ES-I3 (cell line): ENCODE results near the gene APEH.

ENCODE experiments used
- H3K36me3 ChIP-seq: 2 replicates; pipeline ENCODE4 v1.6.1; 2013; ENCODE audit warnings: mild to moderate bottlenecking, low read length, control low read depth, moderate library complexity; ENCODE audit not compliant: insufficient read depth
- H3K4me1 ChIP-seq: 2 replicates; pipeline ENCODE4 v1.6.1; 2013; ENCODE audit warnings: mild to moderate bottlenecking, control low read depth, low read length; ENCODE audit not compliant: insufficient read depth
- H3K9ac ChIP-seq: 2 replicates; pipeline ENCODE4 v1.6.1; 2013; ENCODE audit warnings: low read depth, mild to moderate bottlenecking, low read length, moderate library complexity
- H3K9me3 ChIP-seq: 2 replicates; pipeline ENCODE4 v1.6.1; 2013; ENCODE audit warnings: mild to moderate bottlenecking, low read length, moderate library complexity; ENCODE audit not compliant: control insufficient read depth, insufficient read depth

APEH gene

DNA sequence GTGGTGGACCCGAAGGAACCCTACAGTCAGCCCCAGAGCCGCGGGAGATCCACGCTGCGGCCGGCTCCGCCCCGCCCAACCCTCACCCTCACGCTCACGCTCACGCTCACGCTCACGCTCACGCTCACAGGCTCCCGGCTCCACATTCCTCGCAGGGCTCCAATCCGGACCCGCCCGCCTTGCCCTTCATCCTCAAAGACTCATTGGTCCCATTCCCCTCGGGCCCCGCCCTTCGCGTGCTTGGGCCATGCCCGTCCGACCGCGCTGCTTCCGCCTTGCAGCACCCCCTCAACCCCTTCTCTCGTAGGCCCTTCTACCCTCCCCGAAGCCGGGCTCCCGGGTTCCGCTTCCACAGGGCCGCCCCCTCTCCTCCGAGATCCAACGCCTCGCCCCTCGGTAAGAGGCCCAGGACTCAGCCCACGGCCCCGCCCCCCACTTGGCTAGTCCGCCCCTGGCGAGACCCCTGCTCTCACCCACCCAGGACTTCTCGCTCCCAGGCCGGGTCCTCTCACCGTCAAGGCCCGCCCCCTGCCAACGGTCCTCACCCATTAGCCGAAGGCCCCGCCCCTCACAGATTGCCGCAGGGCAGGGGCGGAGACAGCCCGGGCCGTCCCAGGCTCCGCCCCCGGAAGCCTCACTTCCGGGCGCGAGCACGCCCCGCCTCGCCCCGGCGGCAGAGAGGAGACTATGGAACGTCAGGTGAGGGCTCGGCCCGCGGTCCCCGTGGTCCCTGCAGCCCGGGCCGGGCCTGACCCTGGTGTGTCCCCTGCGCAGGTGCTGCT is at the start of gene APEH:
Gene APEH, plus strand, starts transcription at position 637 of the 782 bp plus-strand sequence. Its CDS starts 51 bp downstream, at position 688.
- peak within 1 kb of the TSS; percentile 94 for H3K9ac ChIP-seq
- H3K4me1 ChIP-seq, result peaks cover 5% of the 10 kb centered on the region
- no peaks in the 10 kb centered on the region for H3K9me3 ChIP-seq
- H3K36me3 ChIP-seq, result peaks cover 27% of the 10 kb centered on the region

GRCh38 chr3:49625071-49625470 is 49.1 kb upstream of the APEH start:
- no peak overlapping the region for H3K9ac ChIP-seq
- H3K4me1 ChIP-seq, result no peaks in the 10 kb centered on the region
- H3K36me3 ChIP-seq, result no peaks in the 10 kb centered on the region
- H3K9me3 ChIP-seq, result no peaks in the 10 kb centered on the region

GRCh38 chr3:49626101-49626581 is 48.0 kb upstream of the APEH start:
- Histone ChIP-seq H3K9ac (no peak overlapping the region), H3K9me3 (no peaks in the 10 kb centered on the region), H3K4me1 (no peaks in the 10 kb centered on the region), H3K36me3 (no peaks in the 10 kb centered on the region)

GRCh38 chr3:49626796-49627195 is 47.4 kb upstream of the APEH start:
- no peaks in the 10 kb centered on the region for H3K36me3 ChIP-seq
- no peaks in the 10 kb centered on the region for H3K9me3 ChIP-seq

DNA sequence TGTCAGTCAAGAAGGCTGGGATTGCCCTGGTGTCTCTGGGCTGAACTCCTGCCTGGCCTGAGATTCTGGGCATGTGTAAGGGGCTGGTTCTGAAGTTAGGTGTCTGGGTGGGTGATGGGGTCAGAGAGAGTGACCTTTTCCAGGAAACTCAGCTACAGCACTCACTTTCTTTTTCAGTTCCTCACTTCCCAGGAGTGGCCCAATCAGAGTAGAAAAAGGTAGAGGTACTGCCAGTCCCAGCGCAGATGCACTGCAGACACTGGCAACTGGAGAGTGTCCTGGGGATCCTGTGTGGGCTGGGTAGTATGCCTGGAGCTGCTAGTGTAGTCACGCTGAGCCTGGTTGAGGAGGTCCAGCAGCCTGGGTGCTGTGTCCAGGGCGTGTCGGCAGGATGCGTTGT is 46.5 kb upstream of the APEH start:
- H3K36me3 ChIP-seq, result no peaks in the 10 kb centered on the region
- H3K9ac ChIP-seq, result no peak overlapping the region
- no peaks in the 10 kb centered on the region for H3K4me1 ChIP-seq
- H3K9me3 ChIP-seq, result no peaks in the 10 kb centered on the region

More at GRCh38 chr3:49626796-49627195, 47.4 kb upstream of the APEH start:
- Histone ChIP-seq H3K4me1 (no peaks in the 10 kb centered on the region), H3K9ac (no peak overlapping the region)

- no peaks in the 10 kb centered on the region for H3K9me3 ChIP-seq
- H3K4me1 ChIP-seq, result no peaks in the 10 kb centered on the region
- H3K9ac ChIP-seq, result no peak overlapping the region
- no peaks in the 10 kb centered on the region for H3K36me3 ChIP-seq
Measured at GRCh38 chr3:49628249-49628648, 45.9 kb upstream of the APEH start.

DNA sequence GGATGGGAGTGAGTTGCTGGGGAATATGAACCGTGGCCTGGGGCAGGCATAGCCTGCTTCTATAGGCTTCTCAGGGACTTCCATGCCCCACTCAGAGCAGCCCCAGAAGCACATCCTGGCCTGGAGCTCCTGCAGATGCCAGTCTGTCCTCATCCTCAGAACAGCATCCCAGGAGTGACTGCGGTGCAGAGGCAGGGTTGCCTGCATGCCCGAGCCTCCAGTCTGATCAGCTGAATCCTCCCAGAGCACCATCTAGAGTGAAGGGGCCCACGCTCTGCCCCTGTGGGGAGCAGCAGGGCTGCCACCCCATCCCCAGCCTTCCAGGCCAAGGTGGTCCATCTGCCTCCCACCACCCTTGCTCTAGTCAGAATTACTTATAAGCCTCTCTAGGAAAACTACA is 44.7 kb upstream of the APEH start:
- no peak overlapping the region for H3K9ac ChIP-seq

GRCh38 chr3:49629866-49630265 is 44.3 kb upstream of the APEH start:
- Histone ChIP-seq H3K36me3 (no peaks in the 10 kb centered on the region), H3K4me1 (no peaks in the 10 kb centered on the region), H3K9ac (no peak overlapping the region), H3K9me3 (no peaks in the 10 kb centered on the region)

More for the DNA sequence above, 44.7 kb upstream of the APEH start:
- no peaks in the 10 kb centered on the region for H3K36me3 ChIP-seq
- no peaks in the 10 kb centered on the region for H3K9me3 ChIP-seq
- no peaks in the 10 kb centered on the region for H3K4me1 ChIP-seq

DNA sequence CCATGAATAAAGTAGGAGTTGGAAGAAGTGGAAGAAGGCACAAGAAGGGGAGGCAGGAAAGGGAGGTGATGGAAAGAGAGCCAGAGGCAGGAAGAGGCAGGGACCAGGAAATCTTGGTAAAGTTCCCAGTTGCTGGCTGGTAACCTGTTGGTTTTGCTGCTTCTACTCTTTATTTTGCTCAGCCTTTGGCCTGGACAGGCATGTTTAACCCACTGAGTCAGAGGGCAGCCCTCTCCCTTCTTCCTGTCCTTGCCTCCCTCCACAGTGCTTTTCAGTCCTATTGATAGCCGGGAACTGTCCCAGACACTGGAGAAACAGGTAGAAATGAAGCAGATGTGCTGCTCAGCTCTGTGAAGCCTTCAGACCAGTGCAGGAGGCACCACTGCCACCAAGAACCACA is 43.4 kb upstream of the APEH start:
- Histone ChIP-seq H3K9me3 (no peaks in the 10 kb centered on the region), H3K9ac (no peak overlapping the region), H3K36me3 (no peaks in the 10 kb centered on the region), H3K4me1 (no peaks in the 10 kb centered on the region)

DNA sequence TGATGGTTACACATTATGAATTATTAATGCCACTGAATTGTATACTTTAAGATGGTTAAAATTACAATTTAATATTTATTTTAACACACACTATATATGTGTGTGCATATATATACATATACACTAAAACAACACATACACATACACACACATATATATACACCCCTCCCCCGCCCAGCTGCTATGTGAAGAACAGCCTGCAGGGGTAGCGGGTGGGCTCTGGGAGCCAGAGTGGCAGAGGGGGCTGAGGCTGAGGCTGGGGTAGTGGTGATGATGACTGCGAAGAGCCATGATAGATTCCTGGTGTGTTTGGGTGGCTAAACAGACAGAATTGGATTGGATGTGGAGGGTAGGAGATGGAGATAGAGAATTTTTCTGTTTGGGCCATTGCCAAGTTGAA is 39.4 kb upstream of the APEH start:
- H3K9ac ChIP-seq, result no peak overlapping the region
- H3K9me3 ChIP-seq, result no peaks in the 10 kb centered on the region
- H3K4me1 ChIP-seq, result peaks cover 6% of the 10 kb centered on the region; the same call in 1 of the 2 replicates
- no peaks in the 10 kb centered on the region for H3K36me3 ChIP-seq

DNA sequence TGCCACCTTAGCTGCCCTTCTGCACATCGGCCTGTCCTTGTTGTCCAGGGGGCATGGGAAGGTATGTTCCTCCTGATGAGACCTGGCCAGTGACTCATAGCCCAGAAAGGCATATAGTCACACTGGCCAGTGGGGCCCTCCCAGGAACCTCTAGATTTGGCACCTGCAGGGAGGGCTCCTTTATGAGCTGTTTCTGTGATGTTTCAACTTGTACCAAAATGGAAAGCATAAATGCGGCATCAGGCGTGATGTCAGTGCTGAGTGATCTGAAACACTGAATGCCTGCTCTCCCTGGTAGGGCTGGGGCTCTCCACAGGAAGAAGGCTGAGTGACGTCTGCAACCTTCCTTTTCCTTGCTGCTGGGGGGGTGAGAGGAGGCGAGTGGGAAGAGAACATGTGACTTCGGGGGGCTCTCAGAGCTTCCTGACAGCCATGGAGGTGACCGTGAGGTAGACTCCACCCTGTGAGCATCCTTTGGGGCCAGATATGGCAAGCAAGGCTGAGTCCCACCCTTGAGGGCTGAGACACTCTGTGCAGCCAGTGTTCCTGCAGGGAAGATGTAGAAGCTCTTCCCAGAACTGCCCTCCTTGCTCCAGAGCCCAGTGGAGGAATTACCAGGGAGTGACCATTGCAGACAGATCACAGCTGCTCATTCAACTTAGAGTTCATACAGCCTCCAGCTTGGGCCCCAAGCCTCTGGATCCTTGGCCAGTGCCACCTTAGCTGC is 37.1 kb upstream of the APEH start:
- Histone ChIP-seq H3K36me3 (no peaks in the 10 kb centered on the region), H3K9ac (no peak overlapping the region), H3K4me1 (peaks cover 6% of the 10 kb centered on the region; the same call in 1 of the 2 replicates), H3K9me3 (no peaks in the 10 kb centered on the region)

DNA sequence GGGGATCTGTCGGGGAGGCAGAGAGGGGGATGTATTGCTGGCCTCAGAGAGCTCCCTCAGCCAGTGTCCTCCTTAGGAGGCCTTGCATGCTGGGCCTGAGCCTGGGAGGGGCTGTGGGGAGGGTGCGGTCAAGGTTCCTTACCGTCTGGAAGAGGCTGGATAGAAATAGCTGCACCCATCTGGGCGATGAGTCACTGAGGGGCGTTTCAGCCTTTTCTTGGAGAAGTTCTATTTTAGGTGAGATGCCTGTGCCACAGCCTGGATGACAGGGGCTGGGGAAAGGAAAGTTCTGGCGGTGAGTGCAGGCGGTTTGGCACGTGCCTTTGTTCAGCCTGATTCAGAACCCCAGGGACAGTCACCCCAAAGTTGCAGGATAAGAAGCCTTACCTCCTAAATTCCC is 35.7 kb upstream of the APEH start:
- no peak overlapping the region for H3K9ac ChIP-seq
- no peaks in the 10 kb centered on the region for H3K36me3 ChIP-seq
- no peaks in the 10 kb centered on the region for H3K9me3 ChIP-seq
- H3K4me1 ChIP-seq, result peaks cover 6% of the 10 kb centered on the region; the same call in 1 of the 2 replicates

- peaks cover 6% of the 10 kb centered on the region; the same call in 1 of the 2 replicates for H3K4me1 ChIP-seq
Measured at GRCh38 chr3:49639551-49639950, 34.6 kb upstream of the APEH start.

GRCh38 chr3:49641292-49641691 is 32.9 kb upstream of the APEH start:
- Histone ChIP-seq H3K36me3 (no peaks in the 10 kb centered on the region), H3K4me1 (peaks cover 6% of the 10 kb centered on the region; the same call in 1 of the 2 replicates), H3K9ac (no peak overlapping the region), H3K9me3 (no peaks in the 10 kb centered on the region)

More at GRCh38 chr3:49639551-49639950, 34.6 kb upstream of the APEH start:
- H3K9me3 ChIP-seq, result no peaks in the 10 kb centered on the region
- H3K36me3 ChIP-seq, result no peaks in the 10 kb centered on the region
- H3K9ac ChIP-seq, result no peak overlapping the region
